HG03103 (cell line): Measurements from ENCODE around the gene SPOCK1.

Source experiments
- ATAC-seq: cut with Tn5 transposase; IDR thresholded peaks from one replicate; pipeline ENCODE4 v1.9.1; 2021; ENCODE audit warnings: low read depth; ENCODE audit not compliant: unreplicated experiment

The SPOCK1 gene

GRCh38 chr5:137207023-137207760, 291.9 kb downstream of the SPOCK1 start:
- ATAC-seq, result no peak

- ATAC-seq, result no peak
These were observed 293.0 kb downstream of the SPOCK1 start for GRCh38 chr5:137206030-137206715.

GRCh38 chr5:137205231-137206027, 293.7 kb downstream of the SPOCK1 start:
- ATAC-seq, result no peak

GRCh38 chr5:137203011-137203632, 296.0 kb downstream of the SPOCK1 start:
- no peak for ATAC-seq

GRCh38 chr5:137201876-137202275, 297.2 kb downstream of the SPOCK1 start:
- no peak for ATAC-seq

- no peak for ATAC-seq
These were observed 298.0 kb downstream of the SPOCK1 start for GRCh38 chr5:137200906-137201700.

GRCh38 chr5:137199966-137200365, 299.2 kb downstream of the SPOCK1 start:
- no peak for ATAC-seq

GRCh38 chr5:137199201-137199600, 299.9 kb downstream of the SPOCK1 start:
- no peak for ATAC-seq

GRCh38 chr5:137195483-137195882, 303.6 kb downstream of the SPOCK1 start:
- no peak for ATAC-seq

GRCh38 chr5:137194300-137194699, 304.8 kb downstream of the SPOCK1 start:
- ATAC-seq, result no peak

GRCh38 chr5:137192293-137192743, 306.8 kb downstream of the SPOCK1 start:
- no peak for ATAC-seq

- ATAC-seq, result no peak
These were observed 307.9 kb downstream of the SPOCK1 start for GRCh38 chr5:137191179-137191578.

GRCh38 chr5:137190441-137190840, 308.7 kb downstream of the SPOCK1 start:
- no peak for ATAC-seq

GRCh38 chr5:137190031-137190430, 309.1 kb downstream of the SPOCK1 start:
- ATAC-seq, result no peak

GRCh38 chr5:137188566-137188965, 310.6 kb downstream of the SPOCK1 start:
- ATAC-seq, result no peak

- ATAC-seq, result no peak
These were observed 312.2 kb downstream of the SPOCK1 start for GRCh38 chr5:137186759-137187461.

GRCh38 chr5:137185193-137185592, 313.9 kb downstream of the SPOCK1 start:
- ATAC-seq, result no peak

GRCh38 chr5:137184734-137185133, 314.4 kb downstream of the SPOCK1 start:
- ATAC-seq, result no peak

GRCh38 chr5:137182576-137182975, 316.6 kb downstream of the SPOCK1 start:
- ATAC-seq, result no peak
